GM19397 (cell line): ENCODE data around the gene RHBDF2.
A peak's percentile ranks its signal among the peaks of the same experiment; 100 is the strongest.
"Not testable (repeated sequence)": the region's sequence is repeated elsewhere in the genome, so short reads cannot be mapped to it uniquely, and the experiment has no call there.

Experiments used
- ATAC-seq: cut with Tn5 transposase; IDR thresholded peaks from one replicate; pipeline ENCODE4 v1.9.1; 2021; ENCODE audit warnings: mild to moderate bottlenecking, moderate library complexity; ENCODE audit not compliant: unreplicated experiment

The RHBDF2 gene

DNA sequence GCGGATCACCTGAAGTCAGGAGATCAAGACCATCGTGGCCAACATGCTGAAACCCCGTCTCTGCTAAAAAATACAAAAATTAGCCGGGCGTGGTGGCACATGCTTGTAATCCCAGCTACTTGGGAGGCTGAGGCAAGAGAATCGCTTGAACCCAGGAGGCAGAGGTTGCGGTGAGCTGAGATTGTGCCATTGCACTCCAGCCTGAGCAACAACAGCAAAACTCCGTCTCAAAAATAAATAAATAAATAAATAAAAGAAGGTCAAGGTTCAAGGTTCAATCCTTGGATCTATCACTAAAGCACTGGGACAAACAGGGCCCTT lies 24.2 kb upstream of the RHBDF2 start:
- ATAC-seq = not testable (repeated sequence)

DNA sequence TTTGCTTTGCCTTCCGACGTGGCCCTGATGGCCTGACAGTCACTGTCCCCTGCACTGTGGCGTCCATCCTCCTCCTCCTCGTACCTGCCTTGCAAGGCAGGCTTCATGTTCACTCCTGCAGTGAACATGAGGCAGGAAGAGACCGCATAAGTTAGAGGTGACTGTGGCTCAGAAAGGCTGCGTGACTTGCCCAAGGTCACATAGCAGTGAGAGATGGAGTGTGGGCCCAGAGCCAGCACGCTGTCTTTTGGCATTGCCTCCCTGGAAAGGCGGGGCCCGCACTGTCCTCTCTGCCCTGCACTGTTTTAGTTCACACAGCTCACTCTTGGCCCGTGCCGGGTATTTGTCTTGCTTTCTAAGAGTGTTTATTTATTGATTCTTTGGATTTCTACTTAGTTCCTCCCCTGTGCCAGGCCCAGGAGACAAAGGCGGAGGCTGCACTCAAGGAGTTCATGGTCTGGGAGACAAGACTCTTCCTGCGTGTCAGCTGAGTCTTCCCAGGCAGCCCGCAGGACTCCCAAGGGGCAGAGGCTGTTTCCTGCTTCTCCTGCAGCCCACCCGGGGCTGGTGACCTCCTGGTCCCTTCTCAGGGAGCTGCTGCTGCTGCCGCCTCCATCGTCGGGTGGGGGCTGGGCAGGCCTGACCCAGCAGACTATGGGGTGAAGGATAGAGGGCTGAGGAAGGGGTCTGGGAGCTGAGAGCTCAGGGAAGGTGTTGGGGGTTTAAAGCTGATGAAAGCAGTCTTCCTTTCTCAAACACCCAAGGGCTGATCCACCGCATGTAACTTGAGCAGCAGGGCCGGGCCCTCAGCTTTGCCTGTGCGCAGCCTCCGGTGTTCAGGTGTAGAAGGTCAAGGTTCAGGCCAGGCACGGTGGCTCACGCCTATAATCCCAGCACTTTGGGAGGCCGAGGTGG lies 23.6 kb upstream of the RHBDF2 start:
- ATAC-seq = no peak

DNA sequence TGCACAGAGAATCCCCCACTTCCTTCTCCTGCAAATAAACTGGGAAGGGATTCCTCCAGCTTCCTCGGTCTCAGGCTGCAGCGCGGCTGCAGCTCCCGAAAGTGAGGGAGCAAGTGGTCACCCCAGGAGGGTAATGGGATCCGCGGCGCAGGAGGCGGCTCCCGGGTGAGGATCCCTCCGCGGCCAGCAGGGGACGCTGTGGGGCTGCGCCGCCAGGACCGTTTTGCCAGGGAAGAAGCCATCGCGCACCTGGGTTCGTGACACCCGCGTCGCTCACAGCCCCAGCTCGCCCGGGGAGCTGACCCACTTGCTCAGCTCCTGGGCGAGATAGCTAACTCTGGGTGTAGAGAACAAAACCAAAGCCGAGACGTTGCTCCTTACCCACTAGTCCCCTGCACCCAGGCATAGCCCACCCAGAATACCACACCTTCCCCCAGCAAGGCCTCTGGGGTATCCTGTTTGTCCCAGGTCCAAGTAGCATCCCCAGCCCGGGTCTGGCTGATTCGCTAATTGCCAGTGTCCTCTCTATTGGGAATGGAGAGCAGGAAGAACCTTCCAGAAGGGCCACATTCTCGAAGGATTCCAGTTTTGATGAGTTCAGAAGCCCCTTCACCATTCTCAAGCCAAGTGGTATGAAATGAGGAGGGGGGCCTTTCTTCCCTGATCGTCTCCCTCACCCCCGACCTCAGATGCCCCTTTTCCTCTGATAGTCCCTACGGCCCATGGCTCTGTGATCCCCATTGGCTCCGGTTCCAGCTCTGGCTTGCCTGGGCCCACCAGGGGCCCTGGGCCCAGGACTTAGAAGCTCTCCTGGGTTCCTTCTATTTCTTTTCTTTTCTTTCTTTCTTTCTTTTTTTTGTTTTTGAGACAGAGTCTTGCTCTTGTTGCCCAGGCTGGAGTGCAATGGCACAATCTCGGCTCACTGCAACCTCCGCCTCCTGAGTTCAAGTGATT lies 22.1 kb upstream of the RHBDF2 start:
- ATAC-seq = no peak

DNA sequence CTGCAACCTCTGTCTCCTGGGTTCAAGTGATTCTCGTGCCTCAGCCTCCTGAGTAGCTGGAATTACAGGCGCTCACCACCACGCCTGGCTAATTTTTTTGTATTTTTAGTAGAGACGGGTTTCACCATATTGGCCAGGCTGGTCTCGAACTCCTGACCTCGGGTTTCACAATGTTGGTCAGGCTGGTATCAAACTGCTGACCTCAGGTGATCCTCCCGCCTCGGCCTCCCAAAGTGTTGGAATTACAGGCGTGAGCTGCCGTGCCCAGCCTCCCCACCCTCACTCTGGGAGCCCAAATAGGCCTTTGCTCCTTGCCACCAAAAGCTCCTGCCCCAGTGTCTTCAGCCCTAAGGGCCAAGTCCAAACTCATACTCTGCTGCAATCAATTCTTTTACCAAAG lies 20.5 kb upstream of the RHBDF2 start:
- not testable (repeated sequence) for ATAC-seq

DNA sequence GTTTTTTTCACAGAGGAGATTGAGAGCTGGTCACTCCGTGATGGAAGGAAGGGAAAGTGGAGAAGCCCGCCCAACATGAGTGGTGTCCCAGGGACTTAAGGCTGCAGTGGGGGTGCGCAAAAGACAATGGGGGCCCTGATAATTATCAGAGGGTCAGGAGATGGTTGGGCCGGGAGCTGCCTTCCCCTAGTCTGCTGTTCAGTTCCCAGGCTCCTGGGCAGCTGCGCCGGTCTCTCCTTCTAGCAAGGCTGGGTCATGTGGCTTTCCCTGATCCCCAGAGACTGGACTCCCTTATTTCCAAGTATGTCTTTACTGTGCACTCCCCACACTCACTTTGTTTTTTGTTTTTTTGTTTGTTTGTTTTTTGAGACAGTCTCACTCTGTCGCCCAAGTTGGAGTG lies 20.0 kb upstream of the RHBDF2 start:
- no peak for ATAC-seq

DNA sequence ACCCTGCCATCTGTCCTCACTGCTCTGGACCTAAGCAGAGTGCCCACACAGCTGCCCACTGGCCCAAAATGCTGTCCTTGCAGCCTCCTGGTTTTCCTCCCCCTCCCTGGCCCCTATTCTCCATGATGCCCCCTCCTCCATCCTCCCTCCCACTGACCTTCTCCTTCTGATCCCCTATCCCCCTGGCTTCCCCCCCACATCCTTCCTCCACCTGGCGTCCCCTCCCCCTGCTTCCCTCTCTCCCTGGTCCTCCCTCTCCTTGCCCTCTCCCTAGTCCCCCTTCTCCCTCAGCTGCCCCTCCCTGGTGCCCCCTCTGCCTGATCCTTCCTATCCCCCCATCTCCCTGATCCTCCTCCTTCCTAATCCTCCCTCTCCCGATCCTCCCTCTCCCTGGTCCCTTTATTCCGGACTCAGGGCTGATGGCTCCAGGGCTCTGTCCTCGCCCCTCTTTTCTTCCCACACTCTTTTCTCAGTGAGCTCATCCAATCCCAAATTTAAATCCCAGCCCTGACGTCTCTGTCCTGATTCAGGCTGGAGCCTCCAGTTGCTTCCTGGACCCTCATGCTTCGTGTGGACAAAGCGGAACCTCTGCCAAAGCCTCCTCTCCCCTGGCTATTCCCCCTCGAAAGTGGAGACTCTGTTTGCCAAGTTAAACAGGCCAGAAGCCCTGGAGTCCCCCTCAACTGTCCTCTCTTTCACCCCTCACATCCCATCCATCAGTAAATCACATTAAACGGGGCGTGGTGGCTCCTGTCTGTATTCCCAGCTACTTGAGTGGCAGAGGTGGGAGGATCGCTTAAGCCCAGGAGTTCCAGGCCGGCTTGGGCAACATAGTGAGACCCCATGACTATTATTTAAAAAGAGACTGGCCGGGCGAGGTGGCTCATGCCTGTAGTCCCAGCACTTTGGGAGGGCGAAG lies 18.1 kb upstream of the RHBDF2 start:
- no peak for ATAC-seq

DNA sequence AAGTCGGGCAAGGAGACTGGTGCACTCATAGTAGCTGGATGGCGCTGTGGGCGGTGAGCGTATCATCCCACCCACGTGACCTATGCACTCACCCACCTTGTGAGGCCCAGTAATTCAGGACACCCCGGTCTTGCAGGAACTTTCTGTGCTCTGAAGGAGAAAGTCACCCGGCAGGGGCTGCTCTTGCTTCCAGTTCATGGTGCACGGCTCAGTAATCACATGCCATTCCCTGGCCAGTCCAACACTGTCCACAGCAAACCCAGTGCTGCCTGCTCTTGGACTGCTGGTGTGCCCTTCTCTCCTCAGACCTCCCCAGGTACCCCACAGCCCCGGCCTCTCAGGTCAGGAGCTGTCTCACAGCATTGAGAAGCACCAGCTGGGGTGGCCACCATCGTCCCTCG lies 16.4 kb upstream of the RHBDF2 start:
- ATAC-seq = no peak

DNA sequence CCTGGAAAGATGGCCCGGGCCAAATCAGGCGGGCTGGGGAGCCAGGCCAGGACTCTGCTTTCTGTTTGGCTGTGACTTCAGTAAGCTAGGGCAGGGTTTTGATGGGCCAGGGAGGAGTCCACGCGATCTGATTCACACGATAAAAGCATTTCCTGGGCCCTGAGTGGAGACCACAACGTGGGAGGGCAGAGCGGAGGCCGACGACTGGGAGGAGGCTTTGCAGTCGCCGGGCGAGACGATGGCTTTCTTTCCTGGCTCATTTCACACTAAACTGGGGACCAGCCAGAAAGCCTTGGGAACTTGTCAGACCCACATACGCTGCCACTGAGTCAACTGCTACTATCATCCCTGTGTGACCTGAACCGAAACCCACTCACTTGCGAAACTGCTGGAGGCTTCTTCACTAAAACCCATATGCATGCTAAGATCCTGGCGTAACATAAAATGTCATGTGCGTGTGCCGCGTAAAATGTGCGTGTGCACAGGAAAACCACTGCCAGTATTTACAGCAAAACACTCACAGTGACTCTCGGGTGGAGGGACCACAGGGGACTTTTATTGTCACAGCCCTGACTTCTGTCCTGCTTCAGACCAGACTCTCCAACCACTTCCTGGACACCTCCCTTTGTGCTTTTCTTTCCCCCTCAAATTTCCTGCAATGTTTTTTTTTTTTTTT lies 14.2 kb upstream of the RHBDF2 start:
- ATAC-seq = no peak

DNA sequence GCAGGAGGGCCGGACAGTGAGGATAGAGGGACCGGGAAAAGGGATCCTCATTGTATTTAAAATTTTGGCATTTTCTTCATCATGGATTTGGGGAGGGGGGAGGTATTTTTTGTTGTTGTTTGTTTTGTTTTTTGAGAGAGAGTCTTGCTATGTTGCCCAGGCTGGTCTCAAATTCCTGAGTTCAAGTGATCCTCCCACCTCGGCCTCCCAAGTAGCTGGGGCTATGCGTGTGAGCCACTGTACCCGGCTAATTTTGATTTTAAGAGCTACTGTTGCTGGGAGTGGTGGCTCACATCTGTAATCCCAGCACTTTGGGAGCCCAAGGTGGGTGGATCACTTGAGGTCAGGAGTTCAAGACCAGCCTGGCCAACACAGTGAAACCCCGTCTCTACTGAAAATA lies 13.1 kb upstream of the RHBDF2 start:
- ATAC-seq = not testable (repeated sequence)

DNA sequence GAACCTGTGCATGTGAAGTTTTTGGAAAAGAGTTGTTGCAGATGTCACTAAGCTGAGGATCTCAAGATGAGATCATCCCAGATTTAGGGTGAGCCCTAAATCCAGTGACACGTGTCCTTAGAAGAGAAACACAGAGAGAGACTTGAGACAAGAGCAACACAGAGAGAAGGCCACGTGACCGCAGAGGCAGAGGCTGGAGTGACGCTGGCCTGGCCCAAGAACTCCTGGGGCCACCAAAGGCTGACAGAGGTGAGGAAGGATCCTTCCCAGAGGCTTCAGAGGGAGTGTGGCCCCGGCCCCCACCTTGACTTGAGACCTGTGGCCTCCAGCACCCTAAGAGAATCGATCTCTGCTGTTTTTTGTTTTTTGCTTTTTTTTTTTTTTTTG lies 12.1 kb upstream of the RHBDF2 start:
- no peak for ATAC-seq

DNA sequence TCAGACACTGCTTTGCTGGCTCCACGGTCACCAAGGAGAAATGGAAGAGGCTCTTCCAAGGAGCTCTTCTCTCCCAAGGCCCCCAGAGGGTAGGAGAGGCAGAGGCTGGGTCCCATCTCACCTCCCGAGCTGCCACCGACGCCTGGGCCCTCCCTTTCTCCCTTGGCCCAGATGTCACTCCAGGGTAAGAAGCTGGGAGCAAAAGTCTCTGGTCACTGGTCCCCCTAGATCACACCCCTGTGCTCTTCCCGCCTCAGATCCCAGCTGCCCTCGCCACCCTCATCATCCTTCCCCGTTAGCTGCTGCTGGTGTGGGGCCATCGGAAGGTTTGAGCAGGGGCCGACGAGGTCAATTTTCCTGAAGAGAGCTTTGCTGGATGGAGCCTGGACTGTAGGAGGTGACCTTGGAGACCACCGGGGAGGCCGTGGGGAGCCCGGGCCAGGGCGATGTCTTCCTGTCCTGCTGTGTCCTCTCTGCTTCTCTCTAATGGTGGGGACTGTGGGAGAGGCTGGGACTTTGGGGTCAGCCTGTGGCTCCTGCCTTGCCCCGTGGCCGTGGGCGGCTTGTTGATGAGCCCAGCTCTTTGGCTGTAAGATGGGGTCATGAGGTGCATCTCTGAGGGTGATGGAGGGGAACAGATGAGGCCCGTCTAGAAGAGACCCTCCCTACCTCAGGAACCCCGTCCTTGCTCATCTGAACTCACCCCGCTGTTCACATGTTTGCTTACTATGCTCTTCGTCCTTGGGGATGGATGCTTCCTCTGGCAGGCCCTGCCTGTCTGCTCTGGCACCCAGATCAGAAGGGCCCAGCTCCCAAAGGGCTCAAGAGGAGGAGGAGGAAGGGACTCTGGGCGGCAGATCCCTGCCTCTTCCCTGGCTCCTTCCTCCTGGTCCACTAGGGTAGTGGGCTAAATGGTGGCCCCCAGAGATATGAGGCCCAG lies 11.4 kb upstream of the RHBDF2 start:
- no peak for ATAC-seq

DNA sequence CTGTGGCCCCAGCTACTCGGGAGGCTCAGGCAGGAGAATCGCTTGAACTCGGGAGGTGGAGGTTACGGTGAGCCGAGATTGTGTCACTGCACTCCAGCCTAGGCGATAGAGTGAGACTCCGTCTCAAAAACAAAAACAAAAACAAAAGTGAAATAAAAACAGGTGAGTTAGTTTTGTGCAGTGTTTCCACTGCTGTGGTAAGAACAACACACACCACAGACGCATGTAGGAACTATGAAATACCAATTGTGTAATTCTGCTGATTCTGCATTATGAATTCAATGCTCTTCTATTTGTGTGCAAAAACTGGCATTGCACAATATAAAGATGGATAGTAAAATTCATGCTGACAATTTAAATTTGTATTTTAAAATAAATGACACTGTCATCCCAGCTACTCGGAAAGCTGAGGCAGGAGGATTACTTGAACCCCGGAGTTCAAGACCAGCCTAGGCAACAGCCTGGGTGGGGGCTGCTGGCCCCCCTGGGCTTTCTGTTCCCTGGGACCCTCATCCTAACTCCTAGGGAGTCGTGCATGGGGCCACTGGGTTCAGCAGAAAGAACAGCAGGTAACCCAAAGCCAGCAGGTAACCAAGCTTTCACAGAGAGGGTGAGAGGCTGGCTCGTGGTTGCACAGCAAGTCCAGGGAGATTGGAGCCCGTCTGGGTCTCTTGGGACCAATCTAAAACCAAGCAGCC lies 10.6 kb upstream of the RHBDF2 start:
- ATAC-seq = no peak

DNA sequence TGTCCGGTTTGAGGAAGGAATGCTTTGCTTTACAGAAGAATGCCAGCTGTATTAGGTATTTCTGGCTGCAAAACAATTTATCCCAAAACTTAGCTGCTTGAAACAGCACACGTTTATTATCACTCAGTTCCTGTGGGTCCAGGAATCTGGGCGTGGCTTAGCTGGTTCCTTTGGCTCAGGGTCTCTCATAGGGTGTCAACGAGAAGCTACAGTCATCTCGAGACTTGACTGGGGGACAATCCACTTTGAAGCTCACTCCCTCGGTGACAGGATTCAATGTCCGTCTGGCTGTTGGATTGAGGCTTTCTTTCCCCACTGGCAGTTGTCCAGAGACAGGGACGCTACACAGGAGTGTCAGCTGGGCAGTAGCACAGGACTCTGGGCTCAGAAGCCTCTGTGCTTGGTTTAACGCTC lies 9.6 kb upstream of the RHBDF2 start:
- no peak for ATAC-seq

DNA sequence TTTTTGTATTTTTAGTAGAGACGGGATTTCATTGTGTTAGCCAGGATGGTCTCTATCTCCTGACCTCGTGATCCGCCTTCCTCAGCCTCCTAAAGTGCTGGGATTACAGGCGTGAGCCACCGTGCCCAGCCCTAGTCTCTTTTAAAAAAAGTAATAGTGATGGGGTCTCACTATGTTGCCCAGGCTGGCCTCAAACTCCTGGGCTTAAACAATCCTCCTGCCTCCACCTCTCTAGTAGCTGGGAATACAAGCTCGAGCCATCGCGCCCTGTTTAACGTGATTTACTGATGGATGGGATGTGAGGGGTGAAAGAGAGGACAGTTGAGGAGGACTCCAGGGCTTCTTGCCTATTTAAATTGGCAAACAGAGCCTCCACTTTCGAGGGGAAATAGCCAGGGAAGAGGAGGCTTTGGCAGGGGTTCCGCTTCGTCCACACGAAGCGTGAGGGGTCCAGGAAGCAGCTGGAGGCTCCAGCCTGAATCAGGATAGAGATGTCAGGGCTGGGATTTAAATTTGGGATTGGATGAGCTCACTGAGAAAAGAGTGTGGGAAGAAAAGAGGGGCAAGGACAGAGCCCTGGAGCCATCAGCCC lies 7.3 kb upstream of the RHBDF2 start:
- ATAC-seq = not testable (repeated sequence)

DNA sequence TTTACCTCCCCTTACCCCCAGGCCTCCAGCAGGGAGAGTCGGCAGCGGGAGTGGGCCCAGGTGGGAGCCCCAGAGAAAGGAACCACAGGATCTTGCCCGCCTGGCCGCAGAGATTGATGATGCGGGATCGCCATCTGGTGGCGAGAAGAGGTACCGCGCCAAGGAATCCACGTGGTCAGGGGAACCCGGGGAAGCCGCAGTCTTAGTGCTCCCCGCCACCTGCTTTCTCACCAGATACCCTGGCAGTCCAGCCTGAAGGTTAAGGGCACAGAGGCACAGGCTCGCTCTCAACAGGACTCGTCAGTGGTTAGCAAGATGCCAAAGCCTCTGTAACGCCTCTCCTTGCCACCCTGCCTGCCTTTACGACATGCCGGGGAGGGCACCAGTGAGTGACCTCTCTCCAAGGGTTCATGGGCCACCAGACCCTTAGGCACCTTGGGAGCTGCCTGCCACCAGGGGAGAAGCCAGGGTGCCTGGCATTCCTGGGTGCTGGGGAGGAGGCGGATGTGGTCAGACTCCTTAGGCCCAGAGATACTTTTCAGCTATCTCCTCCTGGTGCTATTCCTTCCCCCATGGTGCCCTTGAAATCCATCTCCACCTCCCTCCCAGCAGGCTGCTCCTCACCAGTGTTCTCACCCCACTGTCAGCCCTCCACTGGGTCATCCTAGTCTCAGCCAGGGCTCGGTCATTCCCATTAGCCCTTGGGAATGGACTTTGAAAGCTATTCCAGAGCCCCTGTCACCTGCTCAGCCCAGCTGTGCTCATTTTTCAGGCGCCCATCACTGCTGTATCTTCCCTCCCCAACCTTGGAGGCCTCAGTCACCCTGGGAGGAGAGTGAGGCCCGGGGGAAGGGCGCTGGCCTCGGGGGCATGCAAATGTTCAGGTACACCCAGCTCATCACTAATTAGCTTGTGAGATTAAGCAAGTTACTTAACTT lies 5.5 kb upstream of the RHBDF2 start:
- ATAC-seq = peak; percentile 64

DNA sequence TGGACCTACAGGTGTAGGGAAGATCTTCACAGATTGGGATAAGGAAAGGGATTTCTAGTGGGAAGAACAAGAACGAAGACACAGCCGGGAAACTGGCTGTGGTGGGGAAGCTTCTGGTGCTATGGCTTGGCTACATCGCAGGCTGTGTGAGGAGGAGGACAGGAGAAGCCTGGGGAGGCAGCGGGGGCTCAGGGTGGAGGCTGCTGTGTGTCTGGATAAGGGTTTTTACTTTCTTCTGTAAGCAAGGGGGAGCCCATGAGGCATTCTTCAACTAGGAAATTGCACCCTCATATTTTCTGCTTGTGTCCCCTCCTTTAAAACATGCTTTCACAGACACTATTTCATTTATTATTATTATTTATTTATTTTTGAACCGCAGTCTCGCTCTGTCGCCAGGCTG lies 2.9 kb upstream of the RHBDF2 start:
- ATAC-seq = no peak
